ENCODE measurements around the gene ADGRV1.

The ADGRV1 gene

DNA sequence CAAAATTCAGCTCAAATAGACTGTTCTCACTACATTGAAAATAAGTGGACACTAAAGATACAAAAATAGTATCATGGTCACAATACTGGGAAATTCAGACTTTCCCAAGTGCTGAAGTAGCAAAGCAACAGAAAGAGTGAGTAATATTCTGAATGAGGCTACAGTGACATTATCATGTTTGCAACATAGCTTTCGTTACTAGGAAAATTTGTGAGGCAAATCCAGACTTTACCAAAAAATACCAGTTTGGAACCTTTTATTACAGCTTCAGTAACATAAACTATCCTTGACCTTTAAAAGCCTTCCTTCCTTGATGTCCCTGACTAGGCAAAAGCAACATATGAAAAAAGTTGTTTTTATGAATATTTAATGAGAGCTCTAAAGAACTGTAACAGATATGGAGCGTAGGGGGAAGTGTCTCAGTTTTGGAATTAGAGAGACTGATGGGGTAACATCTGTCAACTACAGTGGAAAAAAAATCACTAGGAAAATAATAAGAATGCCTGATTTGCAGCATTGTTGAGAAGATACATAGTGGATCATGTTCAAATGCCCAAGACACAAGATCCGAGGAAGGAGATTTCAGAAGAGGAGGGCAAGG, 312.9 kb downstream of the ADGRV1 start:
- DNase-seq (ENCODE audit: low read depth, low spot score): no peak

DNA sequence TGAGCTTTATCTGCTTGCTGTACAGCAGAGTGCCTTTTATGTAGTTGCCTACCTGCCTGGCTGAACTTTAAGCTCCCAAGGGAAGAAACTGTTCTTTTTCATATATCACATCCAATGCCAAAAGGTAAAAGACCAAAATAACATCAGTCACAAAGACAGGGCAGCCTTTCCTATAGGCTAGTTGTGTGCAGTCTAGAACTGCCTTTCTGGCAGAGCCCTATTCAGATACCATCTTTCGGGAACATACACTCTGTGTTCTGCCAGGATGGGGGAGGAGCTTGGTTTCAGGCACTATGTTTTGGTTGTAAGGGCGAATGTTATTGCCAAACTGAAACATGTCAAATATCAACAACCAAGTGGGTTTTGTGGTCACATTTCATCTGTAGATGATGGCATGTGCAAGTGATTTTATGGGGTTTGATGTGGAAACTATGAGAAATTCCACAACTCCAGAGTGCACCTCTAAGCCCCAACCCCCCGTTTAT, 314.5 kb downstream of the ADGRV1 start:
- no peak for DNase-seq (ENCODE audit: low read depth, low spot score)

DNA sequence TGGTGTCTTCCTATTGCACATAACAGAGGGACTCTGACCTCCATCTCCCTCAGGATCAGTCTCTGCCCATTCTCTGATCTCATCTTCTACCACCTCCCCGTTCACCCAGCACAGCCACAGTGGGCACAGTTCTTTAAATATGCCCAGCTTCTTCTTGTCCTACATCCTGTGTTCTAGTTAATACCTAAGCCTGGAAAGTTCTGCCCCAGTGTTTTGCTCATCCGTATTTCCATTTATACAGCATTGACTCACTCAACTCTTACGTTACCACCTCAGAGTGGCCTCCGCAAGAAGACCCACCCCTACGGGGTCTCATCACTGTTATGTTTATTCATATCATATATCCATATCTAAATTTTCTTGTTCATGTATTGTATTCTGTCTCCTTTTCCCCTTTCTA, 315.5 kb downstream of the ADGRV1 start:
- no peak for DNase-seq (ENCODE audit: low read depth, low spot score)

DNA sequence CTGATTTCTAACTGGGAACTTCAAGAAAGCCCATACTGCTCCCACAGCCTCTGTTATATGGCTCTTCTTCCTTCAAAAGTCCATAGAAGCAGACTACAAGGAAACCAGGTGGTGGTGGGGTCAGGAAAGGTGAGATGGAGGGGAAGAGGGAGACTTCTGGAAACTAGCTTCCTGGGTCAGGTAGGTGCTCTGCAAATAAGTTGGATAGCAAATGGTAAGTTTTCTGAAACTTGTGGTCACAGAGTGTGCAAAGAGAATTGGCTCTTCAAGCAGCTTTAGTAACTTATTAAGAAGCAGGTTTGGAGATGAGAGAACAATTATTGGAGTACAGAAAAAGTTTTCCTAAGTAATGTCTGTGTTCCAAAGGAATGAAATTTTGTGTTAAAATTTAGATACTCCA, 316.9 kb downstream of the ADGRV1 start:
- no peak for DNase-seq (ENCODE audit: low read depth, low spot score)

DNA sequence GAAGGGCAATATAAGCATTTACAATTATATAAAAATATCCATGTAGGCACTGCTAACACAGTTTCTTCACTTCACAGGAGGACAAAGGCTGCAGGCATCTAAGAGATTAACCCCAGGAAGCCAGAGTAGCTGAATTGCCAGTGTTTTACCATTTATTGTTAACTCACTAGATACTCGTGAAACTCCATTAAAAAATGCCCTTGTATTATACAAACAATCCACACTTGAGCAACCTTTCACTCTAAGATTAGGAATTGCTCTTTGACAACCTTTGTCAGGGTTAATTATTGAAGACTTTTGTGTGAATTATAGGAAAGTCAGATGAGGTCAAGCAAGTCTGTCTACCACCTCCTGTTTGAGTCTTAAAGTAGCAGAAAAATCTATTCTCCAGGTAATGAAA, 317.8 kb downstream of the ADGRV1 start:
- DNase-seq (ENCODE audit: low read depth, low spot score): no peak

DNA sequence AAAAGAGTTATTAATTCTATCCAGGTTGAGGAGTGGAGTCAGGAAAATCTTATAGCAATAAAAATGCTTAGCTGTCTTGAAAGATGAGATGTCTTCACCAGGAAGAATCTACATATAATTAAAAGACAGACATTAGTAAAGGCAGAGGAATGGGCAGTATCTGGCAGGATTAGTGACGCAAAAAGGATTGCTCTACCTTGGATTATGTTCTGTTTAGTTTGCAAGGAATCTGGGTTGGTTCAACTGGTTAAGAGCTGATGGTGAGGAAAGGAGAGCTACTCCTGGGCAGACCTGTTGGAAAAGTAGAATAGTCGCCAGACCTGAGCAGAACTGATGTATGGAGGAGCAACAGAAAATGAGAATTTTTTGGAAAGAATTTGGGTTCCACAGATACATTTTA, 318.5 kb downstream of the ADGRV1 start:
- no peak for DNase-seq (ENCODE audit: low read depth, low spot score)

DNA sequence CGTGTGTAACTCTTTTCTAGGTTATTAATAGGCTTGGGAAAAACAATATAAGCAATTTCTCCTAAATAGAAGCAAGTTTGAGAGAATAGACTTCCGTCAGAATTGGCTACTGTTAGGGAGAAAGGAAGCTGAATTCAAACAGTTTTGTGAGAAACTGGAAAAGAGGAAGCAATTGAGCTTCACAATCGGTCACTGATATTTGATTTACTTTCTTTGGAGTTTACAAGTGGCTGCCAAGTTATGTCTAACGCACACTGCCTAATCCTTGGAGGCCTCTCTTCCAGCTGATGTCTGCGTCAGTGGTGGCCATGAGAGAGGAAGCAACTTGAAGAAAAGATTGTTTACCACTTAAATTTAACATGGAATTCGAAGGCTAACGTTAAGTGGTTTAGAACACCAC, 319.5 kb downstream of the ADGRV1 start:
- DNase-seq (ENCODE audit: low read depth, low spot score): no peak

DNA sequence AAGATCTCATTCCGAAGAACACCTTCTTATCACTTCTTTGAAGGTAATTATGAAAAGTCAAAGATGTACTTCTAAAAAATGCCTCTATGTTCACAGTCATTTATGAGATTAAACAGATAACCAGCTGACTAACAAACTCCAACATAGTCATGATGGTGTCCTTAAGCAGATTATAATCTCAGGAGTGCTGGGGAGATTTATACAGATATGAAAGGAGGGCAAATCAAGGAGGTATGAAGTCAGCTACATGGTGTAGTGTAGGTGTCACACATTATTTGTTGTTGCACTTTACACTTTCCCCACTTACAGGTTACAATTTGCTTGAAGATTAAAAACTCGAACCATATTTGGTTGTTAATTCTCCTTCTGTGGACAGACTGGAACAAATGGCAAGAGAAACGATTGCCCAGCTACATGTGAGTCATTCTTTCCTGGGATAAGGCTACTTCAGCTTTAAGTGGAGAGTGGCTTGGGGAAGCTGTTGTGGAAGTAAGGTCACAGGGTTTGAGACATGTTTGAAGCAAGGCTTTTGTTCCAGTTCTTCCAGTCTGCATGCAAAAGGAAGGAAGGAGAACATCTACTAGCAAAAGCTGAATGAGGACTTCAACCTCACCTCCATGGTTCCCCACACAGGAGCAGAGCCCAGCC, 320.1 kb downstream of the ADGRV1 start:
- no peak for DNase-seq (ENCODE audit: low read depth, low spot score)

DNA sequence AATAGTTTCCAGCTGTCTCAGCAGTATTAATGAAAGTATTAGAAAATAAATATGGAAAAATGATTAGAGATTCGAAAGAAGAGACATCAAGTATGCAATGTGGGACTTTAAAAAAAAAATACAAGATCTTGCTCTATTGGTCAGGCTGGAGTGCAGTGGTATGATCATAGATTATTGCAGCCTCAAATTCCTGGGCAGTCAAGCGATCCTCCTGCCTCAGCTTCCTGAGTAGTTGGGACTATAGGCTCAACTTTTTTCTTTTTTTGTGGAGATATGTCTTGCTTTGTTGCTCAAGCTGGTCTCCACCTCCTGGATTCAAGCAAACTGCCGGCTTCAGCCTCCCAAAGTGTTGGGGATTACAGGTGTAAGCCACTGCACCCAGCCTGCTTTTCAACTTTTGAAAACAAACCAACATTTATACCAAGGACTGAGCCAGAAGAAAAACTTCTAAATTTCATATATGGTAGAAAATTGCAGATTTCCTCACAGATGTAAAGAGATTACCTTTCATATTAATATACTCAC, 323.1 kb downstream of the ADGRV1 start:
- no peak for DNase-seq (ENCODE audit: low read depth, low spot score)

DNA sequence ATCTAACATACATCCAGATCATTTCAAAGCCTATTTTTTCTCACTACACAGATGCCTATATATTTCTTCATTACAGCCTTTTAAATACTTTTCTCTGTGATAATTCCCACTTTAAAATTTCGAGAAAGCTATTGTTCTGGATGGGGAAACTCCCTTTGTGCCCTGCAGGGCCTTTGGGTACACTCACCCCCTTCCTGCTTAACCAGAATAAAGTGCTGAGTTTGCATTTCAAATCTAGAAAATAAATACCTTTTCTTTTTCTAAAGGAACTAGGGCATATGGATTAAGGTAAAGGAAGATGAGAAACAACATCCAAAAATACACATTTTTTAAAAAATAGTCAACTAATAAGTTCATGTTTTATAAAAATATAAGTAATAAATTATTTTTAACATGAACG, 323.9 kb downstream of the ADGRV1 start:
- no peak for DNase-seq (ENCODE audit: low read depth, low spot score)

DNA sequence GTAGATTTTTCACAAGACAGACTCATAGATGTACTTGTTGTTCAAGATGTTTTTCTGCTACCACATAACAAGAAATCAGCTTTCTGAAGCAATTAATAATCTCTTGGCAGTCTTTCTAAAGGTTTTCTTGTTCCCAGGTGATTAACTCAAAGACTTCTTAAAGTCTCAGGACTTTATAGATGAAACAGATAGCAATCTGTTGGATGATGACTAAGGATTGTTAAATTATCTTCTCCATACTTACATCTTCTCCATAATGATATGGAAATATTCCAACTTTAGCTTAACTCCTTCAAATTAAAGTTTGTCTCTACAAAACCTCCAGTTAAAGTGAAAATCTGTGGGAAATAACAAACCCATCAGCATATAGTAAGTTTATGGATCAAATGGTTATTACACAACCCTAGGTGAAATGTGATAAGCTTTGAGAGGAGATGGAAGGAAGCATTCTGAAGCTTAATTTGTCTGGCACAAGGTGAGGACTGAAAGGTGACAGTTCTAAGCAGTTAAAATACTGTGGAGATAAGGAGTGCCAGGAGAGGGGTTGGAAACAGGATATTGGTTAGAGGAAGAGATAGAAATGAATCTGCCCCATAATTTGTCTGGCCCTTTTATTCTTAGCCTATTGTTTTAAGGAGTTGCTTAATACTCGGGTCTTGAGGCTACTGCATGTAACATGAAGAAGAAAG, 326.7 kb downstream of the ADGRV1 start:
- DNase-seq (ENCODE audit: low read depth, low spot score): no peak

DNA sequence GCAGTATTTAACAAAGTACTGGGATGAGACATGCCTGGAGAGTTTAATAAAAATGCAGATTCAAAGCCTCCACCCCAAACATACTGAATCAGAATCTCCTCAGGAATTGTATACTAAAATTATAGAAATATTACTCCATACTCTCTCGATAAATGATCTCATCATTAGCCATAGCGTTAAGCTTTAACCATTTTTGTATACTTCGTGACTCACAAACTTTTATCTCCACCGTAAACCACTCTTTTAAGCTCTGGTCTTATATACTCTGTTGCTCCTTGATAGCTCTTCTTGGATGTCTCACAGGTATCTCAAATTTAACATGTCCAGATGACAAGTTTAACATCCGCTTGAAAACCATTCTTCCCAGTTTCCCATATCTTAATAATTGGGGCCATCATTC, 327.8 kb downstream of the ADGRV1 start:
- no peak for DNase-seq (ENCODE audit: low read depth, low spot score)

DNA sequence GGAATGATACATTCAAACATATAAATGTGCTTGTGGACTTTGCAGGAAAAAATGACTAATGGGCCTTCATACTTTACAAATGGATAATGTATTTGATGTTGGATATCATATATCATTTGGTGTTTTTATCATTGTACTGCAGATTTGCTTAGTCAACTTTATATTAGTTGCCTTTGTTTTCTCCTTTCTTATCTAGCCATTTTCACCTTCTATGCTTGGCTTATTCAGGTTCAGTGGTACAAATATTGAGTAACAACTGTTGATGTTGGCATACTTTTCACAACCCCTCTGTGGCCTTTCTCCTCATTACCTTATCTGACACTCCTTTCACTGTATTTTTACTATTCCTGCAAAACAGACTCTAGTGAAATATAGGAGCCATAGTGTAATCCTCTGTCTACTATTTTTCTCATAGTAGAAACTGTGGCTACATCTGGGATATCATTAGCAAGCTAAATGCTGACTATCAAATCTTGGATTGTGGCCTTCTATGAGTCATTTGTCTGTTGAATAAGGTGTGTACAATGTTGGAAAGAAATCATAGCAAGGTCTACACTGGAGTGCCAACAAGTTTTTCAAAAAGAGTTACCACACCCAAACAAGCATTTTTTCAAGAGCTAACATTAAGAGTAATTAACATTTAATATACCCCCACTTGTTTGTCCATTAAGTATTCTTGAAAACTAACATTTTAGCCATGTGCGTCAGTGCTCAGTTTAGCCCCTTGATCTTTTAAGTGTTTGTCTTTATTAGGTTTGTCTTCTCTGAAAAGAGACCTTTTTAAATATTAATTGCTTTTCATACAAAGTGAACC, 330.1 kb downstream of the ADGRV1 start:
- no peak for DNase-seq (ENCODE audit: low read depth, low spot score)

DNA sequence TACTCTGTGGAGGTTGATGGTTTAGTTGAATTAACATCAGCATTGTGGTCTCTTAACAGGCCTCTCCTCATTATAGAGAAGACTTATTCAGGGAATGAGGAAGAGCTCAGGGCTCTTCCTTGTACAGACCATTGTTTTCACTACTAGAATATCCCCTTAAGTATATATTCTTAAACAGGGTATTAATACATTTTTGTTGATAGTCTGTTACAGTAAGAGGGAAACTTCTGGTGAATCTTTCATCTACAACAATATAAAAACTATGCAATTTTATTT, 330.7 kb downstream of the ADGRV1 start:
- DNase-seq (ENCODE audit: low read depth, low spot score): no peak

DNA sequence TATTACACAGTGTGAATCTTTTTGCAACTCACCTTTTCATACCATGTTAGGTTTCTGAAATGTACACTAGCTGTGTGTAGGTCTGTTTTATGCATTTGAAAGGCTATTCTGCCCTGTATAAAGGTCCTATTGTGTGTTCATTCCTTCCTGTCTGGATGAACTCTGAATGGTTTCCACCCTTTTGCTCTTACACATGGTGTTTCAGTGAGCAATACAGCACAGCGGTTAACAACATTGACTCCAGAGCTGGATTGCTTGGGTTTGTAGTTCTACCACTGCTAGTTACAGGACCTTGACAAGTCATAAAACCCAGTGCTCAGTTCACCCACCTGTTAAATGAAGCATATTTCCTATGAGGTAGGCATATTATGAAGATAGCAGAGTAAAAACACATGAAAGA, 331.6 kb downstream of the ADGRV1 start:
- no peak for DNase-seq (ENCODE audit: low read depth, low spot score)

DNA sequence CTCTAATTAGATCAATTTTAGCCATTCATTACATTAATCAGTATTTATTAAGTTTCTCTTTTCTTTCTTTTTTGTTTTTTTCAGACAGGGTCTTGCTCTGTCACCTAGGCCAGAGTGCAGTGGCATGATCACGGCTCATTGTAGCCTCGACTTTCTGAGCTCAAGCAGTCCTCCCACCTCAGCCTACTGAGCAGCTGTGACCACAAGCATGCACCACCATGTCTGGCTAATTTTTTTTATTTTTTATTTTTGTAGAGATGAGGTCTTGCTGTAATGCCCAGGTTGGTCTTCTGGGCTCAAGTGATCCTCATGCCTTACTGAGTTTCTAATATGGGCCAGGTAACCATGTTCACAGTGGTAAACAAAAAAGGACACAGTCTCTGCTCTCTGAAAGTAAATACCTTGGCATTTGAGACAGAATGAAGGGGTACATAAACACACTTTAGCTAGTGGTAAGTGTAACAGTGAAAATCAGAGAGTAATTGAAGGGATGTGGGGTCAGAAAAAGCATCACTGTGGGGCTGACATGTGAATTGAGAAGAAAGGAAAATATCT, 336.3 kb downstream of the ADGRV1 start:
- DNase-seq (ENCODE audit: low read depth, low spot score): no peak

DNA sequence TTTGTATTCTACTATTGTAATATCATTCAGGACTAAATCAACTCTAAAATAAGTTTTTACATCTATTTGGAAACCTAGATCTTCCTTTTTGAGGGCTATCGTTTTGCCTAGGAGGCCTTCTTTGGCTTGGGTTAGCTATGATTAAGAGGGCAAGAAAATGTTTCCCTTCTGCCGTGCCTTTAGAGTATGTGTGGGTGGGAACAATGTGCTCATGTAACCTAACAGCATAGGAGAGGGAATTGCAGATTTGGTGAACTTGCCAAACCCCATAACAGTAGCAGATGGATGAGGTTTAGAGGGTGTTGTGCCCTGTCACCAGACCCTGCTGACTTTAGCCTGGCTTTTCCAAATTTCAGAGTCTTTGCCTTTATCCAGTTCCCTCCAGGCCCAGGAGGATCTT, 339.0 kb downstream of the ADGRV1 start:
- DNase-seq (ENCODE audit: low read depth, low spot score): no peak

DNA sequence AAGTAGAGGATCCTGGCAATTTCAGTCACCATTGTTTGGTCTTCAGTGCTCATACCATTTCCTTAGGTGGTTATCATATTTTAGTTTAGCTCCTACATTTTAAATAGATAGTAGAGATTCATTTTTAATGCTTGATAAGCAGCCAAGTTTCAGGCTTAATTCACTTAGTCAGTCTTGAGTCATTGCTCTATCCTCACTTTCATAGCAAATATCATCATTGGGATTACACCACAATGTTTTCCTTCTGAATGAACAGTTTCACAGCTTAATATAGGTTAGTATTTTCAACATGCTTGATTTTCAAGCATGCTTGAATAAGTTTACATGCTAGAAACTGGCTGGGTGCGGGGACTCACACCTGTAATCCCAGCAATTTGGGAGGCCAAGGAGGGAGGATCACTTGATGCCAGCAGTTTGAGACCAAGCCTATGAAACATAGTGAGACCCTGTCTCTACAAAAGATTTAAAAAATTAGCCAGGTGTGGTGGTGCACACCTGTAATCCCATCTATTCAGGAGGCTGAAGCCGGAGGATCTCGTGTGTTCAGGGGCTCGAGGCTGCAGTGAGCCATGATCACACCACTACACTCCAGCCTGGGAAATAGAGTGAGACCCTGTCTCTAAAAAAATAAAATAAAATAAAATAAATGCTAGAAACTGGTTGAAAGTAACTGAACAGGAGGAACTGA, 339.9 kb downstream of the ADGRV1 start:
- DNase-seq (ENCODE audit: low read depth, low spot score): no peak

DNA sequence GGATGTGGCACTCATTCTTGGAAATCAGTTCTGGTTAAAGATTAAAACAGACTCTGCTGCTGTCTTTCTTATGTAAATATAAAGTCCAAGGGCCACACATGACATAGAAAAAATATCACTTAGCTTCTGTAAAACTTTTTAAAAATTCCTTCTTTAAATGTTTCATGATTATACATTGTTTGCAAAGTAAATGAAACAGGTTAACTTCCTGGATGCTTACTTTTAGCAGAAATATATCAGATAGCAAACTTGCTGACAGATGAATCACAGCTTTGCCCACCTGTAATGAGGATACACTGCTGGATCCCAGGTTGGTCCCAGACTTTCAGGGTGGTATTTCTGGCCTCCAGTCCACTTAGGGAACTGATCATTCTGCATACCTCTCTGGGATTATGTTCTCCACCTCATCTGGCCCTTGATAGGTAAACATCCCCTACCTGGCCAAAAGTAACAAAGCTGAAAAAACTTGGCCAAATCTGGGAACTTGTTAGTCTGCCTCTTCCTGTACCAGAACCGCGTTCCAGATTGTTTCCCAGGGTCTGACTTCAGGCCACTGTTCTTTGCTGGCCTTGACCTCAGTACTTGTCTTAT, 340.5 kb downstream of the ADGRV1 start:
- no peak for DNase-seq (ENCODE audit: low read depth, low spot score)

DNA sequence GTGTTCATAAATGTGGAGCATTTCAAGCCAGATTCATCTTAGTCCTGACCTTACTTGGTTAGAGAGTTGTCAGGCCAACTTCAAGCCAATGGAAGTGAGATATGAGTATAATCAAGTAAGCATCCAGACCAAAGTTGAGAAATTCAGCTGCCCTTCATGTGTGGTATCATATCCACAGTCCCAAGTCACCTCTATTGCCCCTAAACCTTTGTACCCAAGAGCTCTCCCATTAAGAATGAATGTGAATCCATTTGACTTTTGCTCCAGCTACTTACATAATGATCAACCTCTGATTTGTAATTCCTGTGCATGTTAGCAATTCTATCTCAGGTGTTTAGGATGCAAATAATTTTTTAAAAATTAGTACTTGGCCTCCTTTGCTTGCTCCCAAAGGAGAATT, 342.7 kb downstream of the ADGRV1 start:
- no peak for DNase-seq (ENCODE audit: low read depth, low spot score)

DNA sequence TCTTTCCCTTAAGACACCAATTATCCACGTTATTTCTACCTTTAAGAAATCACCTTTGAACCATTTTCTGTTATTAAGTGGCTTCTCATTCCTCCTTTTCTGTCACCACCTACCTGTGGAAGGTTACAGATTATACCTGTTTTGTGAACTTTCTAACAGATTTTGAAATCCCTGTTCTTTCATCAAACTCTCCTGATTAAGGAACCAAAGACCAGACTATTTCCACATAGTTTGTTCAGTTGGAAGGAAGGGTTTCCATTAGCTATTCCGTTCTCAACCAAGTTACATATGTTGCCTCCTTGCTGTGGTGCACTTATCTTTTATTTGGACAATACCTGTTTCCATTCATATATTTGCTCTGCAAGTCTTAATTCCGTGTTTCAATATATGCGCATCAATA, 343.6 kb downstream of the ADGRV1 start:
- no peak for DNase-seq (ENCODE audit: low read depth, low spot score)

All from activated naive CD8-positive, alpha-beta T cell treated with anti-CD3 and anti-CD28 coated beads, Interleukin-2, amount 50 U/mL, for 16 hours (primary cell).